ENCODE data around the gene SLC22A23.

SLC22A23 gene

GRCh38 chr6:3318821-3319540 lies 137.9 kb downstream of the SLC22A23 start:
- TF ChIP-seq FOXA1 (IDR thresholded peaks at IDR 0.05), result no peak
- TF ChIP-seq TARDBP (IDR thresholded peaks at IDR 0.05), result no peak
- TF ChIP-seq SP1 (IDR thresholded peaks at IDR 0.05), result no peak
- TF ChIP-seq CTBP1 (IDR thresholded peaks at IDR 0.05; ENCODE audit: borderline replicate concordance), result no peak
- TF ChIP-seq ELF4 (IDR thresholded peaks at IDR 0.05), result no peak
- no peak for TF ChIP-seq L3MBTL2 (conservative IDR thresholded peaks at IDR 0.05)
- TF ChIP-seq FOXK2 (IDR thresholded peaks at IDR 0.05), result no peak
- no peak for TF ChIP-seq PKNOX1 (IDR thresholded peaks at IDR 0.05)
- no peak for TF ChIP-seq ZNF384 (IDR thresholded peaks at IDR 0.05)
- no peak for TF ChIP-seq SUZ12 (IDR thresholded peaks at IDR 0.05)
- TF ChIP-seq BHLHE40 (IDR thresholded peaks at IDR 0.05; ENCODE audit: borderline replicate concordance), result no peak
- TF ChIP-seq FOXM1 (IDR thresholded peaks at IDR 0.05; ENCODE audit: borderline replicate concordance), result no peak
- no peak for TF ChIP-seq ARNT (IDR thresholded peaks at IDR 0.05)
- TF ChIP-seq LEF1 (IDR thresholded peaks at IDR 0.05; ENCODE audit: borderline replicate concordance), result no peak
- ChIA-PET POLR2A (no interaction called here), CTCF (interaction anchor here (1.4 kb wide), 1 partner anchor 12 kb away, joined by 9 read pairs; no protein-coding TSS in a partner anchor)
- no peak for DNase-seq (ENCODE audit: extremely low spot score)

- DNase-seq (ENCODE audit: extremely low spot score), result no peak
- TF ChIP-seq FOXA1 (IDR thresholded peaks at IDR 0.05) (no peak), FOXM1 (IDR thresholded peaks at IDR 0.05; ENCODE audit: borderline replicate concordance) (no peak), PKNOX1 (IDR thresholded peaks at IDR 0.05) (no peak), ZNF384 (IDR thresholded peaks at IDR 0.05) (no peak), TARDBP (IDR thresholded peaks at IDR 0.05) (no peak), ELF4 (IDR thresholded peaks at IDR 0.05) (no peak), CTBP1 (IDR thresholded peaks at IDR 0.05; ENCODE audit: borderline replicate concordance) (no peak), HDGF (IDR thresholded peaks at IDR 0.05; ENCODE audit: borderline replicate concordance) (no peak), LEF1 (IDR thresholded peaks at IDR 0.05; ENCODE audit: borderline replicate concordance) (no peak), NFRKB (IDR thresholded peaks at IDR 0.05) (no peak), FOXK2 (IDR thresholded peaks at IDR 0.05) (no peak), BHLHE40 (IDR thresholded peaks at IDR 0.05; ENCODE audit: borderline replicate concordance) (no peak), ARNT (IDR thresholded peaks at IDR 0.05) (no peak), L3MBTL2 (conservative IDR thresholded peaks at IDR 0.05) (no peak), SUZ12 (IDR thresholded peaks at IDR 0.05) (no peak)
- CTCF ChIA-PET, result no interaction called here
- POLR2A ChIA-PET, result no interaction called here
Measured at GRCh38 chr6:3318226-3318625, 138.6 kb downstream of the SLC22A23 start.

- TF ChIP-seq TARDBP (IDR thresholded peaks at IDR 0.05), result no peak
- TF ChIP-seq ZNF384 (IDR thresholded peaks at IDR 0.05), result no peak
- no peak for TF ChIP-seq ELF4 (IDR thresholded peaks at IDR 0.05)
- TF ChIP-seq PKNOX1 (IDR thresholded peaks at IDR 0.05), result no peak
- no peak for TF ChIP-seq L3MBTL2 (conservative IDR thresholded peaks at IDR 0.05)
- no peak for TF ChIP-seq FOXK2 (IDR thresholded peaks at IDR 0.05)
- no peak for TF ChIP-seq CTBP1 (IDR thresholded peaks at IDR 0.05; ENCODE audit: borderline replicate concordance)
- no peak for TF ChIP-seq NFRKB (IDR thresholded peaks at IDR 0.05)
- no peak for TF ChIP-seq FOXA1 (IDR thresholded peaks at IDR 0.05)
- no peak for TF ChIP-seq SP1 (IDR thresholded peaks at IDR 0.05)
- no peak for TF ChIP-seq FOXM1 (IDR thresholded peaks at IDR 0.05; ENCODE audit: borderline replicate concordance)
- no peak for TF ChIP-seq BHLHE40 (IDR thresholded peaks at IDR 0.05; ENCODE audit: borderline replicate concordance)
- CTCF ChIA-PET, result no interaction called here
- no peak for DNase-seq (ENCODE audit: extremely low spot score)
- POLR2A ChIA-PET, result interaction anchor here (0.6 kb wide), 1 partner anchor 104 kb away, joined by 3 read pairs; no protein-coding TSS in a partner anchor
Measured at GRCh38 chr6:3317741-3318211, 139.1 kb downstream of the SLC22A23 start.

- POLR2A ChIA-PET, result no interaction called here
- CTCF ChIA-PET, result no interaction called here
- no peak for DNase-seq (ENCODE audit: extremely low spot score)
- TF ChIP-seq ZNF384 (IDR thresholded peaks at IDR 0.05), result no peak
- no peak for TF ChIP-seq FOXA1 (IDR thresholded peaks at IDR 0.05)
- no peak for TF ChIP-seq ARNT (IDR thresholded peaks at IDR 0.05)
- no peak for TF ChIP-seq NFRKB (IDR thresholded peaks at IDR 0.05)
- no peak for TF ChIP-seq TARDBP (IDR thresholded peaks at IDR 0.05)
- no peak for TF ChIP-seq PKNOX1 (IDR thresholded peaks at IDR 0.05)
- no peak for TF ChIP-seq LEF1 (IDR thresholded peaks at IDR 0.05; ENCODE audit: borderline replicate concordance)
- TF ChIP-seq SP1 (IDR thresholded peaks at IDR 0.05), result no peak
- no peak for TF ChIP-seq HDGF (IDR thresholded peaks at IDR 0.05; ENCODE audit: borderline replicate concordance)
Measured at GRCh38 chr6:3316818-3317217, 140.0 kb downstream of the SLC22A23 start.

GRCh38 chr6:3316331-3316730 lies 140.5 kb downstream of the SLC22A23 start:
- POLR2A ChIA-PET, result no interaction called here
- CTCF ChIA-PET, result interaction anchor here (0.6 kb wide), 1 partner anchor 36 kb away, joined by 6 read pairs; no protein-coding TSS in a partner anchor
- DNase-seq (ENCODE audit: extremely low spot score), result no peak
- TF ChIP-seq HDGF (IDR thresholded peaks at IDR 0.05; ENCODE audit: borderline replicate concordance), result no peak
- no peak for TF ChIP-seq PKNOX1 (IDR thresholded peaks at IDR 0.05)
- TF ChIP-seq TARDBP (IDR thresholded peaks at IDR 0.05), result no peak
- TF ChIP-seq SP1 (IDR thresholded peaks at IDR 0.05), result no peak
- no peak for TF ChIP-seq ARNT (IDR thresholded peaks at IDR 0.05)
- TF ChIP-seq NFRKB (IDR thresholded peaks at IDR 0.05), result no peak

Measured in HEK293T (cell line).